Measurements from ENCODE around the gene ABLIM1. TPM values are rescaled to one million over a fixed set of nuclear protein-coding genes. Genes with fewer than 3 reads are reported as not detected.

ABLIM1 gene
- total and polyA plus RNA-seq, 2 experiments from 2014 or later: 21.9 to 45.1 TPM

- no peak overlapping the region for H3K4me2 ChIP-seq
- ATAC-seq: no peak
Measured at GRCh38 chr10:114624951-114625780, 32.9 kb downstream of the ABLIM1 start.

More at GRCh38 chr10:114624951-114625780, 32.9 kb downstream of the ABLIM1 start:
- Mint-ChIP-seq H3K4me1 (peaks cover 21% of the 10 kb centered on the region), H3K27ac (no peak overlapping the region), H3K36me3 (ENCODE audit: low read depth) (no peaks in the 10 kb centered on the region), H3K9me3 (peaks cover 8% of the 10 kb centered on the region; the same call in 2 of the 3 replicates), H3K4me3 (no peak overlapping the region), H3K27me3 (ENCODE audit: insufficient read depth, low read depth, poor library complexity) (no peaks in the 10 kb centered on the region)
- Histone ChIP-seq H2AFZ (no peak overlapping the region), H3K27ac (ENCODE audit: low read depth) (no peak overlapping the region), H3K27me3 (ENCODE audit: insufficient read depth) (peaks cover under 1% of the 10 kb centered on the region; the same call in 1 of the 2 replicates), H3K9me2 (ENCODE audit: insufficient read depth) (peaks cover 8% of the 10 kb centered on the region; the same call in 1 of the 2 replicates), H4K20me1 (replicated peaks; ENCODE audit: insufficient read depth) (no peaks in the 10 kb centered on the region), H3K79me2 (replicated peaks; ENCODE audit: insufficient read depth) (no peaks in the 10 kb centered on the region), H3K4me3 (no peak overlapping the region), H3F3A (replicated peaks; ENCODE audit: low read depth) (no peaks in the 10 kb centered on the region), H3K4me1 (ENCODE audit: insufficient read depth) (peaks cover 20% of the 10 kb centered on the region), H3K36me3 (ENCODE audit: insufficient read depth) (no peaks in the 10 kb centered on the region)
- TF ChIP-seq ZNF114 (CRISPR knock-in tag; IDR thresholded peaks at IDR 0.05) (no peak), EZH2phosphoT487 (IDR thresholded peaks at IDR 0.05; ENCODE audit: unreplicated experiment) (no peak), NANOG (IDR thresholded peaks at IDR 0.05; ENCODE audit: borderline replicate concordance) (no peak), STAT1 (IDR thresholded peaks at IDR 0.05; ENCODE audit: unreplicated experiment) (no peak), REST (IDR thresholded peaks at IDR 0.05; ENCODE audit: unreplicated experiment) (no peak), ZNF462 (CRISPR knock-in tag; IDR thresholded peaks at IDR 0.05) (no peak), EZH2 (IDR thresholded peaks at IDR 0.05; ENCODE audit: low read depth, unreplicated experiment) (no peak), JUNB (IDR thresholded peaks at IDR 0.05; ENCODE audit: unreplicated experiment) (no peak), ZNF331 (CRISPR knock-in tag; IDR thresholded peaks at IDR 0.05; ENCODE audit: low read depth) (no peak), POLR2AphosphoS5 (IDR thresholded peaks at IDR 0.05; ENCODE audit: low read depth) (no peak), CTCF (conservative IDR thresholded peaks at IDR 0.05; ENCODE audit: low read depth in 2 of 2) (no peak), CREB1 (CRISPR knock-in tag; IDR thresholded peaks at IDR 0.05; ENCODE audit: low read depth) (no peak)
- TF ChIP-seq, protein P1, sequence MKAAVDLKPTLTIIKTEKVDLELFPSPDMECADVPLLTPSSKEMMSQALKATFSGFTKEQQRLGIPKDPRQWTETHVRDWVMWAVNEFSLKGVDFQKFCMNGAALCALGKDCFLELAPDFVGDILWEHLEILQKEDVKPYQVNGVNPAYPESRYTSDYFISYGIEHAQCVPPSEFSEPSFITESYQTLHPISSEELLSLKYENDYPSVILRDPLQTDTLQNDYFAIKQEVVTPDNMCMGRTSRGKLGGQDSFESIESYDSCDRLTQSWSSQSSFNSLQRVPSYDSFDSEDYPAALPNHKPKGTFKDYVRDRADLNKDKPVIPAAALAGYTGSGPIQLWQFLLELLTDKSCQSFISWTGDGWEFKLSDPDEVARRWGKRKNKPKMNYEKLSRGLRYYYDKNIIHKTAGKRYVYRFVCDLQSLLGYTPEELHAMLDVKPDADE (IDR thresholded peaks at IDR 0.05): no peak
- no peak for DNase-seq (ENCODE audit: low spot score)
